Pancreas (tissue), 10 donors: Measurements from ENCODE around the gene RASSF8. TPM values are rescaled to one million over a fixed set of nuclear protein-coding genes. Genes with fewer than 3 reads are reported as not detected.

ENCODE experiments used
- ATAC-seq, 4 donors: fragments of 200-7000 bp; cut with Tn5 transposase; one replicate each; pipeline versions ENCODE4 v1.8.0 to v1.9.1; 2020; ENCODE audit warnings: mild to moderate bottlenecking in 4 of 4, moderate library complexity in 4 of 4
- DNase-seq, 6 donors: peaks; one replicate each; pipeline ENCODE4 v3.0.0-alpha.2; 2020
- FAIRE-seq: peaks from 2 replicates; lab custom pipeline; 2012; peaks lifted over from hg19 to GRCh38; lab: Jason Lieb, UNC
- H3K27ac ChIP-seq, 4 donors: fragments of 200-600 bp; sonication (generic); 1 replicate in 3 of 4; 2 replicates in 1 of 4; pipeline versions ENCODE4 v1.5.0 to v1.8.0; 2020
- H3K27me3 ChIP-seq, 4 donors: fragments of 200-600 bp; one replicate each; pipeline ENCODE4 v1.8.0; 2021
- H3K36me3 ChIP-seq, 3 donors: fragments of 200-600 bp; sonication (generic) in 1 of 3; one replicate each; pipeline versions ENCODE4 v1.5.0 to v1.8.0; 2020 to 2021
- H3K4me1 ChIP-seq, 3 donors: fragments of 200-600 bp; one replicate each; pipeline ENCODE4 v1.8.0; 2021
- H3K4me3 ChIP-seq, 4 donors: fragments of 200-600 bp; sonication (generic) in 2 of 4; one replicate each; pipeline versions ENCODE4 v1.5.0 to v1.8.0; 2020 to 2021
- H3K9me3 ChIP-seq, 4 donors: fragments of 200-600 bp; one replicate each; pipeline ENCODE4 v1.8.0; 2021
- WGBS, 2 donors: extraction: QIAGEN DNeasy Blood & Tissue Kit; methylation state at CpG; one replicate each; pipeline ENCODE4 v1.1.7; 2013; 5-methylcytosine and 5-hydroxymethylcytosine counted together
- intact Hi-C, 3 donors: fragments of 100-400 bp; cut with DNase I; formaldehyde crosslinking; loops; one replicate each; pipeline versions ENCODE4 v1.11.1 to v1.14.2; 2022
- polyA plus RNA-seq, 2 donors: library from polyadenylated mRNA; stranded (reverse); fragments of 200-250 nt; gene quantifications; one replicate each; pipeline ENCODE4 v1.2.3, GENCODE V29; 2013
- total RNA-seq, 6 donors: library from RNA; stranded (reverse); fragmentation: NEBNext Ultra II Directional in 4 of 6; extraction: Animal tissue kit (Norgen Biotek cat#: 25700) in 4 of 6; gene quantifications; one replicate each; pipeline versions ENCODE4 v1.2.1 to v1.2.4, GENCODE V29; 2021 to 2023
- TF ChIP-seq, protein P1 (sequence below), 4 donors: fragments of 200-600 bp; sonication (generic) in 3 of 4; IDR thresholded peaks; one replicate each; pipeline versions ENCODE4 v1.5.0 to v1.8.0; 2021; ENCODE audit warnings: antibody characterized with exemption in 4 of 4
- donor health status: healthy with polysubstance abuse.
- donor health status: DM: no; HTN: no; CAD: no; lungs with moderate emphysema.
- donor health status: DM: no; HTN: no; CAD: no.
- donor health status: control.
- donor health status: control.
- donor health status: Bipolar disorder and iron deficiency.
- donor health status: DM: yes; HTN: yes; CAD: no.
- donor health status: DM: no; HTN: no; CAD: no.
- donor health status: DM: no; HTN: no; CAD: no.
- donor health status: DM: yes; HTN: yes; CAD: no.

Gene RASSF8
- total and polyA plus RNA-seq, 8 donors = 4.3 to 25.0 (median 7.4) TPM

DNA sequence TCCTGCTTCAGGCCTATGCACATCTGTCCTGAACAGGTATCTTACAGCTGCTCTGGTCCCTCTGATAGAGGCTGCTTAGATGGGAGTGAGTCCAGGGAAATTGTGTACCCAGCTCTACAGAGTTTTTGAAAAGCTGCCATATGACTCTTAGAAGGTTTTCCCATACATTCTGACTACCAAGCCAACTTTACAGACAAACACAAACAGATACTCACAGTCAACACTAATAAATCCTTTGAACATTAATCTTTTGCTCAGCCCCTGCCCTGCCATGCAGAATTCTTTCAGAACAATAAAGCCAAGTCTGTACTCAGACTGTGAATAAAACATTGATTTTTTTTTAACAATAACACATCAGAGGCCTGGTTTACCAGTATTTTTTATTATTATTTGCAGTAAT lies 21.4 kb upstream of the RASSF8 start:
- ATAC-seq (no peak), FAIRE-seq (no peak)

GRCh38 chr12:25938581-25938980 lies 19.9 kb upstream of the RASSF8 start:
- no peak for ATAC-seq
- intact Hi-C loops = no loop called here
- no peak for FAIRE-seq
- TF ChIP-seq, protein P1, sequence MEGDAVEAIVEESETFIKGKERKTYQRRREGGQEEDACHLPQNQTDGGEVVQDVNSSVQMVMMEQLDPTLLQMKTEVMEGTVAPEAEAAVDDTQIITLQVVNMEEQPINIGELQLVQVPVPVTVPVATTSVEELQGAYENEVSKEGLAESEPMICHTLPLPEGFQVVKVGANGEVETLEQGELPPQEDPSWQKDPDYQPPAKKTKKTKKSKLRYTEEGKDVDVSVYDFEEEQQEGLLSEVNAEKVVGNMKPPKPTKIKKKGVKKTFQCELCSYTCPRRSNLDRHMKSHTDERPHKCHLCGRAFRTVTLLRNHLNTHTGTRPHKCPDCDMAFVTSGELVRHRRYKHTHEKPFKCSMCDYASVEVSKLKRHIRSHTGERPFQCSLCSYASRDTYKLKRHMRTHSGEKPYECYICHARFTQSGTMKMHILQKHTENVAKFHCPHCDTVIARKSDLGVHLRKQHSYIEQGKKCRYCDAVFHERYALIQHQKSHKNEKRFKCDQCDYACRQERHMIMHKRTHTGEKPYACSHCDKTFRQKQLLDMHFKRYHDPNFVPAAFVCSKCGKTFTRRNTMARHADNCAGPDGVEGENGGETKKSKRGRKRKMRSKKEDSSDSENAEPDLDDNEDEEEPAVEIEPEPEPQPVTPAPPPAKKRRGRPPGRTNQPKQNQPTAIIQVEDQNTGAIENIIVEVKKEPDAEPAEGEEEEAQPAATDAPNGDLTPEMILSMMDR (IDR thresholded peaks at IDR 0.05) = no peak
- H3K9me3 ChIP-seq = no peaks in the 10 kb centered on the region
- no peak overlapping the region for H3K27ac ChIP-seq
- no peaks in the 10 kb centered on the region for H3K36me3 ChIP-seq
- H3K4me1 ChIP-seq = no peaks in the 10 kb centered on the region
- H3K27me3 ChIP-seq = no peaks in the 10 kb centered on the region
- WGBS, 2 donors = 29 to 46% methylated on average over 1 of the region's 1 CpG
- H3K4me3 ChIP-seq = no peak overlapping the region
- DNase-seq = no peak

More for the DNA sequence above, 21.4 kb upstream of the RASSF8 start:
- TF ChIP-seq, protein P1 (IDR thresholded peaks at IDR 0.05) = no peak
- Histone ChIP-seq H3K4me3 (no peak overlapping the region), H3K36me3 (no peaks in the 10 kb centered on the region), H3K27ac (no peak overlapping the region), H3K4me1 (no peaks in the 10 kb centered on the region), H3K9me3 (no peaks in the 10 kb centered on the region), H3K27me3 (no peaks in the 10 kb centered on the region)
- intact Hi-C loops = no loop called here
- DNase-seq = no peak

- intact Hi-C loops = no loop called here
- H3K4me3 ChIP-seq = no peak overlapping the region
- TF ChIP-seq, protein P1 (IDR thresholded peaks at IDR 0.05) = no peak
- H3K4me1 ChIP-seq = no peaks in the 10 kb centered on the region
- 70 to 75% methylated on average over 2 of the region's 2 CpGs for WGBS, 2 donors
- no peaks in the 10 kb centered on the region for H3K36me3 ChIP-seq
- no peaks in the 10 kb centered on the region for H3K9me3 ChIP-seq
- FAIRE-seq (no peak), DNase-seq (no peak), ATAC-seq (no peak)
- no peak overlapping the region for H3K27ac ChIP-seq
- H3K27me3 ChIP-seq = no peaks in the 10 kb centered on the region
Measured at GRCh38 chr12:25939606-25940005, 18.9 kb upstream of the RASSF8 start.

DNA sequence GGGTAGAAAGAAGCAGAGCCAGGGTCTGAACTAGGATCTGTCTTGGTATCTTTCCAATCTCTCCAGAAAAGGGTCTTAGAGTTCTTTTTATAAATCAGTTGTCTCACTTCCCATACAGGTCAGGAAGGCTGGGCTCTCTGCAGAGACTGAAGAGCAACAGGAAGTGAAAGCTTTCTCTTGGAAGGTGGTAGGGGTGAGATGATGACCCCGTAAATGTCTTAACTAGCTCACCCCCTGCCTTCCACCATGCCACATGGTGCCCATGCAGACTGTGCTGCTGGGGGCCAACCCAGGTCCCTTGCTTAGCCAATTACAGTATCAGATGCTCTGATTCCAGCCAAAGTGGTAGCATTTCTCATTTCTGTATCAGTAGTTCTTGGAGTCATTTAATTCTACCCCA lies 17.6 kb upstream of the RASSF8 start:
- ATAC-seq (no peak), DNase-seq (no peak), FAIRE-seq (no peak)
- Histone ChIP-seq H3K4me3 (no peak overlapping the region), H3K36me3 (no peaks in the 10 kb centered on the region), H3K27ac (no peak overlapping the region), H3K9me3 (no peaks in the 10 kb centered on the region), H3K27me3 (no peaks in the 10 kb centered on the region), H3K4me1 (no peaks in the 10 kb centered on the region)
- intact Hi-C loops = no loop called here
- WGBS, 2 donors = 88 to 95% methylated on average over 1 of the region's 1 CpG
- TF ChIP-seq, protein P1 (IDR thresholded peaks at IDR 0.05) = no peak

DNA sequence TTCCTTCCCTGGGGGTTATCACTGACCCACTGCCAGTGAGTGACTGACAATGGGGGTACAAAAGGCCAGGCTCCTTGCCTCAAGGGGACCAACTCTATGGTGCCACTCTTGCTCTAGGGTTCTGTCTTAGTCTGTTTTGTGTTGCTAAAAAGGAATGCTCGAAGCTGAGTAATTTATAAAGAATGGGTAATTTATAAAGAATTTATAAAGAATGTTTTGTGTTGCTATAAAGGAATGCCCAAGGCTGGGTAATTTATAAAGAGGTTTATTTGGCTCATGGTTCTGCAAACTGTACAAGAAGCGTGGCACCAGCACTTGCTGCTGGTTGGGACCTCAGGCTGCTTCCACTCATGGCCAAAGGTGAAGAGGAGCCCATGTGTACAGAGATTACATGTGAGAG lies 15.8 kb upstream of the RASSF8 start:
- Histone ChIP-seq H3K9me3 (no peaks in the 10 kb centered on the region), H3K36me3 (no peaks in the 10 kb centered on the region), H3K4me1 (no peaks in the 10 kb centered on the region), H3K27ac (no peak overlapping the region), H3K4me3 (no peak overlapping the region), H3K27me3 (no peaks in the 10 kb centered on the region)
- FAIRE-seq (no peak), ATAC-seq (no peak), DNase-seq (no peak)
- intact Hi-C loops = no loop called here
- 73 to 82% methylated on average over 2 of the region's 2 CpGs for WGBS, 2 donors
- TF ChIP-seq, protein P1 (IDR thresholded peaks at IDR 0.05) = no peak
